Ovary (tissue), 10 donors: ENCODE data around the gene RAB27A. TPM values are rescaled to one million over a fixed set of nuclear protein-coding genes. Genes with fewer than 3 reads are reported as not detected.
A peak's percentile ranks its signal among the peaks of the same experiment; 100 is the strongest.

ENCODE experiments used
- DNase-seq, 5 donors: peaks; one replicate each; pipeline ENCODE4 v3.0.0-alpha.2; 2019 to 2020
- H3K27ac ChIP-seq, 2 donors: fragments of 200-600 bp; one replicate each; pipeline versions ENCODE4 v1.5.1 to v1.8.0; 2019 to 2022
- H3K27me3 ChIP-seq: fragments of 200-600 bp; one replicate; pipeline ENCODE4 v1.8.0; 2022
- H3K36me3 ChIP-seq: fragments of 200-600 bp; sonication (generic); one replicate; pipeline ENCODE4 v1.5.1; 2019
- H3K4me1 ChIP-seq: one replicate; pipeline ENCODE4 v1.8.1; 2013; ENCODE audit warnings: mild to moderate bottlenecking, moderate library complexity; ENCODE audit not compliant: insufficient read depth
- H3K4me3 ChIP-seq: fragments of 200-600 bp; sonication (generic); one replicate; pipeline ENCODE4 v1.5.1; 2017
- H3K9me3 ChIP-seq, 2 donors: fragments of 200-600 bp in 1 of 2; sonication (generic) in 1 of 2; one replicate each; pipeline versions ENCODE4 v1.5.1 to v1.8.1; 2013 to 2019; ENCODE audit warnings: mild to moderate bottlenecking in 1 of 2, moderate library complexity in 1 of 2
- CTCF ChIP-seq, 3 donors: fragments of 450-650 bp in 2 of 3; fragments of 200-600 bp in 1 of 3; IDR thresholded peaks; one replicate each; pipeline versions ENCODE4 v1.5.1 to v1.8.0; 2016 to 2022; ENCODE audit warnings: antibody characterized with exemption in 3 of 3, mild to moderate bottlenecking in 1 of 3
- EP300 ChIP-seq: sonication (generic); formaldehyde crosslinking; IDR thresholded peaks from one replicate; pipeline ENCODE4 v1.6.1; 2017; ENCODE audit warnings: antibody characterized with exemption
- POLR2A ChIP-seq: fragments of 450-650 bp; IDR thresholded peaks from one replicate; pipeline ENCODE4 v1.6.1; 2017; ENCODE audit warnings: antibody characterized with exemption, mild to moderate bottlenecking, moderate library complexity
- WGBS, 3 donors: extraction: QIAGEN DNeasy Blood & Tissue Kit in 1 of 3; methylation state at CpG; one replicate each; pipeline versions ENCODE4 v1.1.5 to v1.1.7; 2013 to 2017; 5-methylcytosine and 5-hydroxymethylcytosine counted together
- intact Hi-C, 4 donors: fragments of 100-400 bp; cut with DNase I; formaldehyde crosslinking; loops; one replicate each; pipeline versions ENCODE4 v1.11.0 to v1.15.1; 2022 to 2023
- long read RNA-seq, 3 donors: library from polyadenylated mRNA in 2 of 3; unstranded in 2 of 3; transcript quantifications; one replicate each; pipeline ENCODE4 v2.0.0 and lab custom pipeline, GENCODE V29; 2021 to 2026
- polyA plus RNA-seq, 2 donors: library from polyadenylated mRNA; stranded (reverse); fragments of 200-250 nt in 1 of 2; fragments of 350-450 nt in 1 of 2; fragmentation: Illumina TruSeq in 1 of 2; extraction: RNeasy Lipid Tissue Mini Kit (QIAGEN cat#74804) in 1 of 2; gene quantifications; one replicate each; pipeline ENCODE4 v1.2.3, GENCODE V29; 2013 to 2014
- total RNA-seq, 7 donors: library from RNA; depleted of rRNA in 2 of 7; stranded (reverse); fragments of >200 nt in 2 of 7; fragmentation: NEBNext Ultra II Directional in 3 of 7; extraction: Animal tissue kit (Norgen Biotek cat#: 25700) in 3 of 7; gene quantifications; one replicate each; pipeline versions ENCODE4 v1.1.0 to v1.2.4, GENCODE V29; 2016 to 2023
- donor health status: DM: no; HTN: no; CAD: no; lungs with moderate emphysema.
- donor health status: DM: no; HTN: no; CAD: no.
- donor health status: Bipolar disorder and iron deficiency.
- donor health status: DM: yes; HTN: yes; CAD: no.
- donor health status: DM: no; HTN: no; CAD: no.
- donor health status: DM: yes; HTN: yes; CAD: no.

The RAB27A gene
- 10 to 100 TPM in 5 of 7 donors, 1 to 10 TPM in 2; 6.8 to 16.2 (median 12.1) TPM for total RNA-seq
- 10 to 100 TPM in 1 of 2 donors, 1 to 10 TPM in 1; 5.8 to 38.0 TPM for polyA plus RNA-seq
- long read RNA-seq, donor 1, transcript RAB27A-201 (7 exons, 3,446 nt), result major isoform, 6 of 10 reads
- long read RNA-seq, donor 1, partial matches to known transcripts, result 0 of 10 reads
- long read RNA-seq, donor 1, other reads (novel, unspliced or antisense), result 4 of 10 reads
- long read RNA-seq, donor 2, partial matches to known transcripts, result 0 of 4 reads
- long read RNA-seq, donor 2, other reads (novel, unspliced or antisense), result 0 of 4 reads
- long read RNA-seq, donor 3, transcript RAB27A-201 (7 exons, 3,446 nt), result major isoform, 12 of 17 reads
- long read RNA-seq, donor 3, partial matches to known transcripts, result 0 of 17 reads
- long read RNA-seq, donor 3, other reads (novel, unspliced or antisense), result 5 of 17 reads

GRCh38 chr15:55289746-55290527 is at the start of gene RAB27A:
Gene RAB27A (minus strand): TSS chr15:55289813. CDS start chr15:55234934, 54,879 bp downstream.
- TF ChIP-seq POLR2A (no peak), EP300 (no peak), CTCF (IDR thresholded peaks at IDR 0.05) (no peak)
- peak within 1 kb of the TSS; percentile 42 to 80 for H3K27ac ChIP-seq
- WGBS, 3 donors, result 0 to 1% (median 0%) methylated on average over 56 to 69 of the region's 69 CpGs
- no peaks in the 10 kb centered on the region for H3K9me3 ChIP-seq
- DNase-seq, result peak; percentile 64 to 81 (median 71)
- intact Hi-C loops, result loop anchor here in 3 of 4 donors (2.0 to 10.0 kb wide), 4 partner anchors 65 to 78 kb away; no protein-coding TSS in a partner anchor
- H3K36me3 ChIP-seq, result no peaks in the 10 kb centered on the region
- peak within 1 kb of the TSS; percentile 86 for H3K4me3 ChIP-seq
- H3K4me1 ChIP-seq, result peaks cover 3% of the 10 kb centered on the region
- H3K27me3 ChIP-seq, result no peaks in the 10 kb centered on the region

GRCh38 chr15:55337160-55337559 is 47.5 kb upstream of the RAB27A start:
- Histone ChIP-seq H3K4me3 (no peak overlapping the region), H3K9me3 (no peaks in the 10 kb centered on the region), H3K27ac (no peak overlapping the region), H3K4me1 (no peaks in the 10 kb centered on the region), H3K27me3 (no peaks in the 10 kb centered on the region), H3K36me3 (no peaks in the 10 kb centered on the region)
- intact Hi-C loops, result no loop called here
- no peak for TF ChIP-seq POLR2A
- TF ChIP-seq CTCF (IDR thresholded peaks at IDR 0.05), result no peak
- TF ChIP-seq EP300, result no peak
- WGBS, 3 donors, result 86 to 100% (median 91%) methylated on average over 1 of the region's 1 CpG
- no peak for DNase-seq

GRCh38 chr15:55334997-55335396 is 45.4 kb upstream of the RAB27A start:
- whole genome bisulfite sequencing, 3 donors, result 87 to 100% (median 96%) methylated on average over 1 of the region's 1 CpG

More at GRCh38 chr15:55334997-55335396, 45.4 kb upstream of the RAB27A start:
- H3K36me3 ChIP-seq, result no peaks in the 10 kb centered on the region
- no peak for DNase-seq
- H3K4me1 ChIP-seq, result no peaks in the 10 kb centered on the region
- TF ChIP-seq POLR2A (no peak), CTCF (IDR thresholded peaks at IDR 0.05) (no peak), EP300 (no peak)
- H3K9me3 ChIP-seq, result no peaks in the 10 kb centered on the region
- H3K27me3 ChIP-seq, result no peaks in the 10 kb centered on the region
- intact Hi-C loops, result no loop called here
- no peak overlapping the region for H3K27ac ChIP-seq
- no peak overlapping the region for H3K4me3 ChIP-seq
